DOHH2 (cell line): ENCODE measurements around the gene RNF125.

Experiments used
- CTCF ChIP-seq: fragments of 200-600 bp; sonication (generic); IDR thresholded peaks from one replicate; pipeline ENCODE4 v1.5.1; 2014; ENCODE audit warnings: antibody characterized with exemption, mild to moderate bottlenecking, low read depth, low read length; ENCODE audit not compliant: poor library complexity, severe bottlenecking
- EZH2phosphoT487 ChIP-seq: fragments of 200-600 bp; sonication (generic); IDR thresholded peaks from 2 replicates; pipeline ENCODE4 v1.6.1; 2017; ENCODE audit warnings: borderline replicate concordance, mild to moderate bottlenecking, antibody characterized with exemption, low read length, moderate library complexity, mixed read lengths

GRCh38 chr18:31970617-31971016 lies 48.0 kb upstream of the RNF125 start:
- TF ChIP-seq CTCF, result no peak
- no peak for TF ChIP-seq EZH2phosphoT487
